Measurements from ENCODE around the gene MMP14. TPM values are rescaled to one million over a fixed set of nuclear protein-coding genes. Genes with fewer than 3 reads are reported as not detected.

MMP14 gene
- total and polyA plus RNA-seq, 3 experiments from 2014 or later: 1.4 to 1.7 TPM; not detected in 1

GRCh38 chr14:22895402-22895801 lies 59.0 kb downstream of the MMP14 start:
- Histone ChIP-seq H3K4me1 (ENCODE audit: insufficient read depth, low read length) (peaks cover 5% of the 10 kb centered on the region), H3K9me3 (ENCODE audit: low read length) (no peaks in the 10 kb centered on the region), H3K36me3 (ENCODE audit: insufficient read depth, low read length) (no peaks in the 10 kb centered on the region), H3K4me3 (ENCODE audit: low read length) (no peak overlapping the region), H3K27ac (ENCODE audit: low read depth, low read length) (no peak overlapping the region), H3K27me3 (ENCODE audit: insufficient read depth, low read length, poor library complexity, severe bottlenecking) (no peaks in the 10 kb centered on the region)
- peak overlapping the region in 2 of 8 donors; percentile 29 to 61 for H3K27ac Mint-ChIP-seq
- no peak overlapping the region for H3K4me3 Mint-ChIP-seq
- ChIA-PET POLR2A (interaction anchor here (0.5 kb wide), 1 partner anchor 32 kb away, joined by 4 read pairs; no protein-coding TSS in a partner anchor), CTCF (interaction anchor here (1.0 to 2.5 kb wide), 8 partner anchors 10 to 325 kb away, joined by 3 to 15 read pairs (median 4); partner anchors contain the start of gene LRP10)
- no peak for DNase-seq
- H3K9me3 Mint-ChIP-seq: no peaks in the 10 kb centered on the region
- H3K4me1 Mint-ChIP-seq: peaks cover 3 to 5% (median 4%) of the 10 kb centered on the region in 3 donors
- H3K27me3 Mint-ChIP-seq: no peaks in the 10 kb centered on the region
- H3K36me3 Mint-ChIP-seq: peaks cover 0 to 14% (median 3%) of the 10 kb centered on the region in 3 donors

- no peak overlapping the region for H3K4me3 Mint-ChIP-seq
- ChIA-PET CTCF (interaction anchor here (1.0 to 2.5 kb wide), 9 partner anchors 11 to 339 kb away, joined by 3 to 15 read pairs (median 4); partner anchors contain the start of gene LRP10), POLR2A (no interaction called here)
Measured at GRCh38 chr14:22896356-22896755, 60.0 kb downstream of the MMP14 start.

GRCh38 chr14:22896760-22897159 lies 60.4 kb downstream of the MMP14 start:
- Histone ChIP-seq H3K4me1 (ENCODE audit: insufficient read depth, low read length) (peaks cover 7% of the 10 kb centered on the region), H3K36me3 (ENCODE audit: insufficient read depth, low read length) (peaks cover 8% of the 10 kb centered on the region), H3K4me3 (ENCODE audit: low read length) (no peak overlapping the region), H3K27ac (ENCODE audit: low read depth, low read length) (no peak overlapping the region), H3K9me3 (ENCODE audit: low read length) (no peaks in the 10 kb centered on the region), H3K27me3 (ENCODE audit: insufficient read depth, low read length, poor library complexity, severe bottlenecking) (no peaks in the 10 kb centered on the region)
- Mint-ChIP-seq H3K4me3 (no peak overlapping the region), H3K9me3 (no peaks in the 10 kb centered on the region), H3K36me3 (peaks cover 0 to 25% (median 3%) of the 10 kb centered on the region in 3 donors), H3K27me3 (no peaks in the 10 kb centered on the region), H3K4me1 (peaks cover 5 to 10% (median 5%) of the 10 kb centered on the region in 3 donors), H3K27ac (peak overlapping the region in 2 of 8 donors; percentile 29 to 30)
- POLR2A ChIA-PET: no interaction called here
- no peak for DNase-seq
- CTCF ChIA-PET: interaction anchor here (1.0 to 2.5 kb wide), 7 partner anchors 11 to 340 kb away, joined by 3 to 15 read pairs (median 5); partner anchors contain the start of gene LRP10

More at GRCh38 chr14:22896356-22896755, 60.0 kb downstream of the MMP14 start:
- Mint-ChIP-seq H3K9me3 (no peaks in the 10 kb centered on the region), H3K27ac (peak overlapping the region in 3 of 8 donors; percentile 11 to 30 (median 29)), H3K27me3 (no peaks in the 10 kb centered on the region), H3K36me3 (peaks cover 0 to 21% (median 3%) of the 10 kb centered on the region in 3 donors), H3K4me1 (peaks cover 5 to 10% (median 5%) of the 10 kb centered on the region in 3 donors)
- Histone ChIP-seq H3K27me3 (ENCODE audit: insufficient read depth, low read length, poor library complexity, severe bottlenecking) (no peaks in the 10 kb centered on the region), H3K27ac (ENCODE audit: low read depth, low read length) (no peak overlapping the region), H3K4me1 (ENCODE audit: insufficient read depth, low read length) (peaks cover 7% of the 10 kb centered on the region), H3K9me3 (ENCODE audit: low read length) (no peaks in the 10 kb centered on the region), H3K36me3 (ENCODE audit: insufficient read depth, low read length) (peaks cover 4% of the 10 kb centered on the region), H3K4me3 (ENCODE audit: low read length) (no peak overlapping the region)
- DNase-seq: no peak

GRCh38 chr14:22897357-22897756 lies 61.0 kb downstream of the MMP14 start:
- Mint-ChIP-seq H3K27ac (peak overlapping the region in 2 of 8 donors; percentile 32 to 36), H3K27me3 (no peaks in the 10 kb centered on the region), H3K9me3 (no peaks in the 10 kb centered on the region), H3K4me3 (no peak overlapping the region), H3K4me1 (peaks cover 5 to 10% (median 5%) of the 10 kb centered on the region in 3 donors), H3K36me3 (peaks cover 0 to 30% (median 7%) of the 10 kb centered on the region in 3 donors)
- Histone ChIP-seq H3K9me3 (ENCODE audit: low read length) (no peaks in the 10 kb centered on the region), H3K27me3 (ENCODE audit: insufficient read depth, low read length, poor library complexity, severe bottlenecking) (no peaks in the 10 kb centered on the region), H3K27ac (ENCODE audit: low read depth, low read length) (no peak overlapping the region), H3K4me1 (ENCODE audit: insufficient read depth, low read length) (peaks cover 7% of the 10 kb centered on the region), H3K4me3 (ENCODE audit: low read length) (no peak overlapping the region), H3K36me3 (ENCODE audit: insufficient read depth, low read length) (peaks cover 14% of the 10 kb centered on the region)
- CTCF ChIA-PET: interaction anchor here (1.9 to 2.5 kb wide), 4 partner anchors 25 to 74 kb away, joined by 5 to 15 read pairs (median 11); partner anchors contain the start of gene LRP10
- no peak for DNase-seq
- POLR2A ChIA-PET: no interaction called here

Other genes starting within 250 kb of the MMP14 start
- gene DAD1, start 247.4 kb upstream of the MMP14 start, total RNA-seq: 100 to 1,000 TPM; 329 to 353 TPM
- gene DAD1, start 247.4 kb upstream of the MMP14 start, polyA plus RNA-seq: 622 TPM
- 10 to 100 TPM in 1 of 2 experiments, 1 to 10 TPM in 1; 8.4 to 11.4 TPM for gene ABHD4, start 238.3 kb upstream of the MMP14 start, total RNA-seq
- 13.7 TPM for gene ABHD4, start 238.3 kb upstream of the MMP14 start, polyA plus RNA-seq
- gene OR6J1, start 192.2 kb upstream of the MMP14 start, total RNA-seq: not detected
- gene OR6J1, start 192.2 kb upstream of the MMP14 start, polyA plus RNA-seq: not detected
- 100 to 1,000 TPM; 126 to 128 TPM for gene OXA1L, start 69.9 kb upstream of the MMP14 start, total RNA-seq
- gene OXA1L, start 69.9 kb upstream of the MMP14 start, polyA plus RNA-seq: 57.3 TPM
- under 1 TPM; 0.70 to 0.75 TPM for gene SLC7A7, start 21.1 kb upstream of the MMP14 start, total RNA-seq
- gene SLC7A7, start 21.1 kb upstream of the MMP14 start, polyA plus RNA-seq: not detected
- 100 to 1,000 TPM; 181 to 185 TPM for gene MRPL52, start 6.7 kb upstream of the MMP14 start, total RNA-seq
- gene MRPL52, start 6.7 kb upstream of the MMP14 start, polyA plus RNA-seq: 139 TPM
- 10 to 100 TPM; 33.4 to 38.1 TPM for gene LRP10, start 35.2 kb downstream of the MMP14 start, total RNA-seq
- 105 TPM for gene LRP10, start 35.2 kb downstream of the MMP14 start, polyA plus RNA-seq
- gene REM2, start 46.6 kb downstream of the MMP14 start, total RNA-seq: under 1 TPM; 0.33 TPM
- gene REM2, start 46.6 kb downstream of the MMP14 start, polyA plus RNA-seq: 1.0 TPM
- gene RBM23, start 82.6 kb downstream of the MMP14 start, total RNA-seq: 10 to 100 TPM; 83.6 to 88.8 TPM
- 50.3 TPM for gene RBM23, start 82.6 kb downstream of the MMP14 start, polyA plus RNA-seq
- 100 to 1,000 TPM; 191 to 200 TPM for gene PRMT5, start 92.8 kb downstream of the MMP14 start, total RNA-seq
- 41.3 TPM for gene PRMT5, start 92.8 kb downstream of the MMP14 start, polyA plus RNA-seq
- 10 to 100 TPM; 43.3 to 48.3 TPM for gene HAUS4, start 120.5 kb downstream of the MMP14 start, total RNA-seq
- gene HAUS4, start 120.5 kb downstream of the MMP14 start, polyA plus RNA-seq: 24.6 TPM
- gene AJUBA, start 146.0 kb downstream of the MMP14 start, total RNA-seq: 1 to 10 TPM in 1 of 2 experiments, under 1 TPM in 1; 0.90 to 1.2 TPM
- gene AJUBA, start 146.0 kb downstream of the MMP14 start, polyA plus RNA-seq: 0.64 TPM
- 1 to 10 TPM; 7.5 to 8.3 TPM for gene C14orf93, start 173.6 kb downstream of the MMP14 start, total RNA-seq
- 5.8 TPM for gene C14orf93, start 173.6 kb downstream of the MMP14 start, polyA plus RNA-seq
- 100 to 1,000 TPM; 186 to 198 TPM for gene PSMB5, start 198.3 kb downstream of the MMP14 start, total RNA-seq
- 37.1 TPM for gene PSMB5, start 198.3 kb downstream of the MMP14 start, polyA plus RNA-seq
- gene PSMB11, start 205.6 kb downstream of the MMP14 start, total RNA-seq: not detected
- not detected for gene PSMB11, start 205.6 kb downstream of the MMP14 start, polyA plus RNA-seq
- gene CDH24, start 220.9 kb downstream of the MMP14 start, total RNA-seq: under 1 TPM; 0.82 to 0.88 TPM
- 0.36 TPM for gene CDH24, start 220.9 kb downstream of the MMP14 start, polyA plus RNA-seq